IMR-90 (cell line): ENCODE data around the gene CWC15. TPM values are rescaled to one million over a fixed set of nuclear protein-coding genes. Genes with fewer than 3 reads are reported as not detected.

ENCODE experiments used
- ATAC-seq: fragments of 200-7000 bp; cut with Tn5 transposase; 2 replicates; pipeline ENCODE4 v1.9.1; 2020; ENCODE audit warnings: low read depth, mild to moderate bottlenecking, moderate library complexity
- BruUV-seq: library from RNA; stranded (reverse); fragments of 400-500 nt; replicated peaks from 2 replicates; lab custom pipeline; 2021; lab: Mats Ljungman, UMichigan
- CTCF ChIA-PET: fragments of 300-600 bp; formaldehyde crosslinking; extraction: SDS; loops from one replicate; lab custom pipeline; 2021; ENCODE audit warnings: antibody characterized with exemption; lab: Yijun Ruan, JAX
- POLR2A ChIA-PET: fragments of 300-600 bp; sonication (Branson Sonifier 250); formaldehyde crosslinking; loops from one replicate; lab custom pipeline; 2022; ENCODE audit warnings: antibody characterized with exemption; ENCODE audit not compliant: unreplicated experiment; lab: Charles Lee
- DNase-seq: peaks from one replicate; pipeline ENCODE4 v3.0.0; 2013
- H2AFZ ChIP-seq: replicated peaks from 2 replicates; pipeline ENCODE3; 2013; ENCODE audit warnings: low read length, mild to moderate bottlenecking; ENCODE audit not compliant: poor library complexity
- H2AK5ac ChIP-seq: 2 replicates; pipeline ENCODE4 v1.6.1; 2013; ENCODE audit warnings: low read depth, low read length, inconsistent platforms
- H2AK9ac ChIP-seq: replicated peaks from 2 replicates; pipeline ENCODE3; 2013; ENCODE audit warnings: mild to moderate bottlenecking, low read depth, low read length, moderate library complexity; ENCODE audit not compliant: poor library complexity
- H2BK120ac ChIP-seq: 2 replicates; pipeline ENCODE4 v1.6.1; 2013; ENCODE audit warnings: low read depth, low read length, inconsistent platforms
- H2BK15ac ChIP-seq: 3 replicates; pipeline ENCODE4 v1.6.1; 2013; ENCODE audit warnings: low read depth, low read length, inconsistent platforms
- H2BK20ac ChIP-seq: 2 replicates; pipeline ENCODE4 v1.6.1; 2013; ENCODE audit warnings: low read depth, mild to moderate bottlenecking, inconsistent platforms, low read length, moderate library complexity
- H2BK5ac ChIP-seq: 2 replicates; pipeline ENCODE4 v1.6.1; 2013; ENCODE audit warnings: mild to moderate bottlenecking, low read depth, low read length, inconsistent platforms; ENCODE audit not compliant: poor library complexity, severe bottlenecking
- H3K14ac ChIP-seq: replicated peaks from 2 replicates; pipeline ENCODE4 v1.6.1; 2013; ENCODE audit warnings: low read depth, low read length, inconsistent platforms
- H3K18ac ChIP-seq: 2 replicates; pipeline ENCODE4 v1.6.1; 2013; ENCODE audit warnings: low read depth, low read length, control low read depth
- H3K23ac ChIP-seq: 2 replicates; pipeline ENCODE4 v1.6.1; 2013; ENCODE audit warnings: low read depth, low read length, inconsistent platforms
- H3K27ac ChIP-seq: 2 replicates; pipeline ENCODE4 v1.5.1; 2013; ENCODE audit warnings: mild to moderate bottlenecking, control low read depth, low read length; ENCODE audit not compliant: insufficient read depth
- H3K27me3 ChIP-seq: 2 replicates; pipeline ENCODE4 v1.6.1; 2013; ENCODE audit warnings: low read length; ENCODE audit not compliant: control insufficient read depth, insufficient read depth
- H3K36me3 ChIP-seq: 2 replicates; pipeline ENCODE4 v1.6.1; 2013; ENCODE audit warnings: low read length, mixed read lengths; ENCODE audit not compliant: control insufficient read depth, insufficient read depth
- H3K4ac ChIP-seq: 2 replicates; pipeline ENCODE4 v1.6.1; 2013; ENCODE audit warnings: low read depth, low read length, inconsistent platforms
- H3K4me1 ChIP-seq: 2 replicates; pipeline ENCODE4 v1.6.1; 2013; ENCODE audit warnings: low read length, mixed read lengths; ENCODE audit not compliant: control insufficient read depth, insufficient read depth
- H3K4me2 ChIP-seq: 2 replicates; pipeline ENCODE4 v1.6.1; 2013; ENCODE audit warnings: low read depth, mild to moderate bottlenecking, control low read depth, low read length, moderate library complexity
- H3K4me3 ChIP-seq: 2 replicates; pipeline ENCODE4 v1.5.1; 2013; ENCODE audit warnings: low read depth, mild to moderate bottlenecking, control low read depth, low read length, moderate library complexity; ENCODE audit not compliant: insufficient read depth
- H3K56ac ChIP-seq: 2 replicates; pipeline ENCODE4 v1.6.1; 2013; ENCODE audit warnings: low read length, inconsistent platforms; ENCODE audit not compliant: insufficient read depth; ENCODE audit errors: extremely low read depth
- H3K79me1 ChIP-seq, 2 experiments: 2 replicates each; pipeline ENCODE4 v1.6.1; 2013; ENCODE audit warnings: low read length in 2 of 2, inconsistent platforms in 1 of 2, low read depth in 1 of 2
- H3K9ac ChIP-seq: 2 replicates; pipeline ENCODE4 v1.6.1; 2013; ENCODE audit warnings: low read depth, low read length, control low read depth
- H3K9me1 ChIP-seq: 2 replicates; pipeline ENCODE4 v1.6.1; 2013; ENCODE audit warnings: low read length, inconsistent platforms; ENCODE audit not compliant: insufficient read depth
- H3K9me3 ChIP-seq: 2 replicates; pipeline ENCODE4 v1.6.1; 2013; ENCODE audit warnings: low read length; ENCODE audit not compliant: control insufficient read depth, insufficient read depth
- H4K20me1 ChIP-seq: 2 replicates; pipeline ENCODE4 v1.6.1; 2013; ENCODE audit warnings: low read length, inconsistent platforms; ENCODE audit not compliant: insufficient read depth
- H4K5ac ChIP-seq: 2 replicates; pipeline ENCODE4 v1.6.1; 2013; ENCODE audit warnings: mild to moderate bottlenecking, low read depth, low read length, control low read depth
- H4K8ac ChIP-seq, 2 experiments: 2 replicates each; pipeline ENCODE4 v1.6.1; 2013; ENCODE audit warnings: low read depth in 2 of 2, low read length in 2 of 2, control low read depth in 1 of 2, inconsistent platforms in 1 of 2
- H4K91ac ChIP-seq: 2 replicates; pipeline ENCODE4 v1.6.1; 2013; ENCODE audit warnings: low read depth, low read length, inconsistent platforms; ENCODE audit not compliant: insufficient read depth
- FOS ChIP-seq: fragments of 150-350 bp; IDR thresholded peaks from 2 replicates; pipeline ENCODE4 v1.6.1; 2016; ENCODE audit warnings: low read depth, low read length
- NFE2L2 ChIP-seq: fragments of 150-350 bp; IDR thresholded peaks from 2 replicates; pipeline ENCODE4 v1.6.1; 2016; ENCODE audit warnings: low read depth, mild to moderate bottlenecking, low read length
- POLR2A ChIP-seq: IDR thresholded peaks from 2 replicates; pipeline ENCODE4 v1.6.1; 2012; ENCODE audit warnings: mild to moderate bottlenecking, low read depth, low read length
- RAD21 ChIP-seq: IDR thresholded peaks from 2 replicates; pipeline ENCODE4 v1.6.1; 2012; ENCODE audit warnings: low read length, improper control_type of control experiment
- SMC3 ChIP-seq: fragments of 150-350 bp; IDR thresholded peaks from 2 replicates; pipeline ENCODE4 v1.6.1; 2016; ENCODE audit warnings: low read depth, mild to moderate bottlenecking, antibody characterized with exemption, low read length, moderate library complexity
- WGBS, 2 experiments: methylation state at CpG; one replicate each; pipeline versions ENCODE4 v1.1.5 to v1.1.7; 2013; ENCODE audit warnings: missing lambda C conversion rate in 2 of 2; ENCODE audit not compliant: insufficient read length in 1 of 2; ENCODE audit errors: extremely low coverage in 2 of 2; 5-methylcytosine and 5-hydroxymethylcytosine counted together
- dilution Hi-C: fragments of 300-500 bp; cut with HindIII; formaldehyde crosslinking; loops from one replicate; pipeline ENCODE4 v1.14.3; 2018; ENCODE audit warnings: low sequenced_read_pairs; ENCODE audit not compliant: unreplicated experiment
- in situ Hi-C: fragments of 300-500 bp; cut with MboI; formaldehyde crosslinking; loops from 3 replicates; pipeline ENCODE4 v1.14.3; 2019; ENCODE audit warnings: low sequenced_read_pairs, inconsistent platforms, mixed read lengths
- intact Hi-C: fragments of 100-400 bp; cut with micrococcal nuclease; formaldehyde crosslinking; loops from 2 replicates; pipeline ENCODE4 v1.10.0; 2022
- polyA plus RNA-seq, 3 experiments: library from polyadenylated mRNA; depleted of rRNA; stranded (reverse); fragments of >200 nt; gene quantifications; 2 replicates each; pipeline ENCODE4 v1.2.3, GENCODE V29; 2012; ENCODE audit warnings: low replicate concordance in 1 of 3
- total RNA-seq: library from RNA; depleted of rRNA; stranded (reverse); fragments of >200 nt; gene quantifications from 2 replicates; pipeline ENCODE4 v1.2.3, GENCODE V29; 2012

Gene CWC15
- total and polyA plus RNA-seq, 2 of the 4 experiments (the other 2 are of a cell fraction): 38.4 to 48.6 TPM

DNA sequence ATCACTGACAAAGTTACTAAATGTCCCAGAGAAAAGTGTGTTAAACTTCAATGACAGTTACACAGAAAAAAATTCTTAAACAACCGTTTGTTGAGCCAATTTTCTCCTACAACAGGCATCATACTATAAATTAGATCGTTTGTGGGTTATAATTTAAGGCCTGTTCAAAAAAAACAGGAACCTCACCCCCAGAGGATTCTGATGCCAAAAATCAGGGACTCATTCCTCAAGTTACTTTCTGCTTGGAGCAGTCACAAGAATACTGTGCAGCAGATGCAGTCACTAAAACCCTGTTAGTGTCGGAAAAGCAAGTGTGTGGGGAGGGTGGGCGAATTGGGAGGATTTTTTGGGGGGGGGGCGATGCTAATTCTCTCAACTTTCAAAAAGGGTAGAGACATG, 657 bp downstream of the CWC15 start:
- Histone ChIP-seq H2BK15ac (no peak overlapping the region), H2AFZ (peak overlapping the region; percentile 96), H4K20me1 (no peaks in the 10 kb centered on the region), H3K23ac (no peak overlapping the region), H3K4me1 (no peaks in the 10 kb centered on the region), H2AK9ac (peak overlapping the region; percentile 74), H3K27me3 (no peaks in the 10 kb centered on the region), H3K18ac (no peak overlapping the region), H2BK20ac (no peak overlapping the region), H3K36me3 (peaks cover 14% of the 10 kb centered on the region), H3K79me1 (peaks cover 13 to 16% of the 10 kb centered on the region in 2 experiments), H3K9me1 (no peaks in the 10 kb centered on the region), H3K4me3 (peak overlapping the region; percentile 95), H4K5ac (no peak overlapping the region; the same call in 1 of the 2 replicates), H3K4me2 (peak overlapping the region; percentile 99), H3K9me3 (no peaks in the 10 kb centered on the region), H3K56ac (peak overlapping the region; percentile 64; the same call in 1 of the 2 replicates), H3K27ac (peak overlapping the region; percentile 95; the same call in 1 of the 2 replicates), H2BK5ac (no peak overlapping the region), H2AK5ac (no peak overlapping the region; the same call in 1 of the 2 replicates), H3K14ac (no peak overlapping the region; the same call in 1 of the 2 replicates), H4K91ac (no peak overlapping the region), H4K8ac (peak overlapping the region; percentile 87 to 94; a peak in 2 of 4 replicates), H3K4ac (no peak overlapping the region), H3K9ac (peak overlapping the region; percentile 99), H2BK120ac (no peak overlapping the region)
- dilution Hi-C loops: no loop called here
- ChIA-PET CTCF (interaction anchor here (0.6 to 1.2 kb wide), 2 partner anchors 95 to 350 kb away, joined by 3 read pairs; no protein-coding TSS in a partner anchor), POLR2A (interaction anchor here (0.6 kb wide), 1 partner anchor 1311 kb away, joined by 3 read pairs; no protein-coding TSS in a partner anchor)
- no peak for TF ChIP-seq POLR2A
- no peak for TF ChIP-seq RAD21
- no peak for TF ChIP-seq SMC3
- no peak for TF ChIP-seq NFE2L2
- no peak for TF ChIP-seq FOS
- ATAC-seq (no peak), DNase-seq (no peak)
- intact Hi-C loops: loop anchor here (5.0 to 10.0 kb wide), 5 partner anchors 95 to 1455 kb away; partner anchors contain the start of gene SRSF8
- in situ Hi-C loops: loop anchor here (5.0 to 10.0 kb wide), 2 partner anchors 350 to 1452 kb away; no protein-coding TSS in a partner anchor
- no CpG with 5 or more reads among the region's 5 CpGs for WGBS, 2 experiments
- no TSS peak for BruUV-seq
